ENCODE data around the gene WDFY2.

The WDFY2 gene

GRCh38 chr13:51803422-51804294 is 219.4 kb downstream of the WDFY2 start, which contains the start of gene DHRS12:
Gene DHRS12, minus strand, starts transcription at chr13:51804163. Its CDS starts 4,504 bp downstream, at chr13:51799659.
- peak; percentile 92 for DNase-seq

GRCh38 chr13:51804295-51805172 is 220.3 kb downstream of the WDFY2 start:
- DNase-seq, result peak; percentile 39

GRCh38 chr13:51805313-51805712 is 221.1 kb downstream of the WDFY2 start:
- DNase-seq, result no peak

- DNase-seq, result no peak
Measured at GRCh38 chr13:51805925-51806324, 221.7 kb downstream of the WDFY2 start.

- DNase-seq, result peak; percentile 68
Measured at GRCh38 chr13:51806566-51806965, 222.3 kb downstream of the WDFY2 start.

DNA sequence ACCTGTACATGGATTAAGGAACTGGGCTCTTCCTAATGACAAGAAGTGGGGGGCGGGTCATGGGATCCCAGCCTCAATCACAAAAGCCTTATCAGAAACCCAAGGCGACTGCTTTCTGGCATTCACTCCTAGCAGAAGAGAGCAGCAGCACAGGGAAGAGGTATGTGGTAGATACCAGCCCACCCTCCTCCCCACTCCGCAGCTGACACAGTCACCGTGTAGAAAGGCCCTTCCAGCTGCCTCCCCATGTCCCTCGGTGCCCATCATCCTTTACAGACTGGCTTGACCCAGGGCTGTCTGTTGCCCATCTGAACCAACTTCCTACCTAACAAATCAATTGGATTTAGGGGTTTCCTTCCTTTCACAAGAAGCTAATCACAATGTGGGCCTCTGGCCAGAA is 222.8 kb downstream of the WDFY2 start:
- DNase-seq, result no peak

GRCh38 chr13:51808811-51809210 is 224.5 kb downstream of the WDFY2 start:
- DNase-seq, result no peak

DNA sequence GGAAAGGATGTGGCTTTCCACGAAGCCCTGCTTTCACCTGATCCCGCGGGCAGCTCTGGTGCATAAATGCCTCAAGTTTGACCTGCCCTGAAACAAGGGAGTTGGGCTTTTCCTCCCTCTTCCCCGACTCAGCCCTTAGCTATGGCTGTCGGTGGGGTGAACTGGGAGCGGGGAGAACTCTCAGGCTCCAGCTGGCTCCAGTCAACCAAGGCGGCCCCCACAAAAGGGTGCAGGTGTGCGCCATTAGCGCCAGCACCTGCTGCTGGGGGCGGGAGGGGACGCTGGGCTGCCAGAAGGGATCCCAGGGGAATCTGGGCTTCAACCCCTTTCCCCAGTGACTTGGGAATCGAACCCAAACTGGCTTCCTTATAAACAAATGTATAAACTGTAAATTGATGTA is 226.8 kb downstream of the WDFY2 start:
- peak; percentile 89 for DNase-seq

DNA sequence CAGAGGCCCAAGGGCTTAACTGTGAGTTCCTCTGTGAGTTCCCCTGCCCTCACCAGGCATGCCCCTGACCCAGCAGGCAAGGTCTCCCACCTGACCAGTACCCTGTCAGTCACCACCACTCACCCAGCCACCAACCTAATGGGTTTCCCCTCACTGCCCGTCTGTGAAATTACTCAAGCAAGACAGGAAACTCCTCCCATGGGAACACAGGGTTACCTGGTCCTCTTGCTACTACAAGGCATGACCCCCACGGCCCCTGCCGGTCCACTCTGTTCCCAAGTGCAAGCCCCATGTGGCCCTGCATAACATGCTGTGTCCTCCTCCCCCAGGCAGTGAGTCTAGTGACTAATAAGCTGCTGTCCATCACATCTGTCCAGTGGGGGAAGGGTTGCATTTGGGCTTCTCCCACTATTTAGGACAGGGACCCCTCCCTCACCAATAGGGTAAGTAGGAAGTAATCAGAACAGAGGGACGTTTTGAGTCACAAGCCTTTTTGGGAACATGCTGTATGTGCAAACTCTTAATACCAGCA is 227.7 kb downstream of the WDFY2 start:
- peak; percentile 30 for DNase-seq

DNA sequence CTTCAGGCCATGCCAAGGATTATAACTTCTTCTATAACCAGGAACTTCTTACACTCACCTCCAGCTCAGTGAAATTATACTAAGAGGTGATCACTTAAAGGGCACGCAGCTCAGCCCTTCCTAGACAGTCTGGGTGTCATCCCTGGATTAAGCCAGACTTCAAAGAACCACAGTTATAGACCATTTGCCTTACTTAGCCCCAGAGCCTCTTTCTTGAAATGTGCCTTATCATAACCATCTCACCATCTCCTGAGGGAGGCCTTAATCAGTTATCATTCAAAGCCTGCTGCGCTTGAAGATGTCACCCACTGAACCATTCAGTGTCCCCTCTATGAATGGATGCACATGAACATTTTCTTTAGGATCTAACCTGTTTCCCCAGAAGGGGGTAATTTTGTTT is 229.8 kb downstream of the WDFY2 start:
- DNase-seq, result no peak

- peak; percentile 74 for DNase-seq
Measured at GRCh38 chr13:51814825-51815650, 230.8 kb downstream of the WDFY2 start.

DNA sequence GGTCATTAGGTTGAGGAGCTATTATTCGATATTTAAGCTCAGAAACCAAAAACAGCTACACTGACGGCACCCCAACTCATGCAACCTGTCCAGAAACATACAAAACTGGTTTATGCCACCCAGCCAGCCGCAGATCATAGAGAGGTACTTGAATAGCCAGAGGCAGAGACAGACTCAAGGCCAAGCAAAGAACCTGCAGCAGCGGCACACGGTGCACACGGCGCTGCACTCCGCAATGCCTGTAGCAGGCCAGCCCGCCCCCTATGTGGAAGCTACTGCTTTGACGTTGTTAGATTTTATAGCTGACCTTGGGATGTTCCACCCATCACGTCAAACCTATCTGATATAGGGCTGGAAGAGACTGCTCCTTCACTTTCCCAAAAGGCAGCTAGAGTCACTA is 231.6 kb downstream of the WDFY2 start:
- DNase-seq, result no peak

DNA sequence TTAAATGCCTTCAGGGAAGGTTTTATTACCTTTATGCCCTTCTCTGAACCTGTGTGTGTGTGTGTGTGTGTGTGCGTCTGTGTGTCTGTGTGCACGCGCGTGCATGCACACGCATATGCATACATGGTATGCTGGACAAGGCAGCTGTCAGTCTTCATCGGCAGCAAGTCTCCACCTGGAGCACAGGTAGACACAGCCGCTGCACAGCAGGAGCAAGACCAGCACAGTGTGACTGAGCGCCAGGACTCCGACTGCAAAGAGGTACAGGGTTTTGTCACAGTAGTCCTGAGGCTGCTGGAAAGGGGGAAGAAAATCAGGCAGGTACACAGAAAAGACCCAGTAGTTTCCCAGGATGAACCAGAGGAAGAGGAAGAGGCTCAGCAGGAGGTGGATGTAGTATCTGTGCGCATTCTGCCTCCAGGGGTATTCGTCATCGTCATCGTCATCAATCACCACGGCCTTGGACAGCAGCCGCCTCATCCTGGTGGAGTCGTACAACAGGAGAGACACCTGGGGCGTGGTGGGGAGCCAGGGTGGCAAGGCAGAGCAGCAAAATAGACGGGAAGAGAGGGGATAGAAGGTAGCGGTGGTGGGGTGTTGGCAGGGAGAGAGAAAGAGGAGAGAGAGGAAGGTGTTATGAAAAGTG is 232.5 kb downstream of the WDFY2 start:
- peak; percentile 86 for DNase-seq

Measured in NCI-H69 (cell line).